DMS53 treated with DMSO at 0.1 percent for 48 hours (cell line): ENCODE measurements around the gene PMAIP1.
A peak's percentile ranks its signal among the peaks of the same experiment; 100 is the strongest.

Experiments
- DNase-seq: peaks from one replicate; lab custom pipeline; 2025; ENCODE audit not compliant: unreplicated experiment; lab: John Stamatoyannopoulos, UW

Gene PMAIP1

GRCh38 chr18:59911600-59911999 lies 11.8 kb downstream of the PMAIP1 start:
- peak; percentile 53 for DNase-seq

- no peak for DNase-seq
Measured at GRCh38 chr18:59912007-59912550, 12.3 kb downstream of the PMAIP1 start.

GRCh38 chr18:59915606-59916005 lies 15.8 kb downstream of the PMAIP1 start:
- no peak for DNase-seq

GRCh38 chr18:59916746-59917145 lies 16.9 kb downstream of the PMAIP1 start:
- DNase-seq = peak; percentile 63

GRCh38 chr18:59917422-59917821 lies 17.6 kb downstream of the PMAIP1 start:
- DNase-seq = no peak

GRCh38 chr18:59918320-59918755 lies 18.5 kb downstream of the PMAIP1 start:
- DNase-seq = peak; percentile 90

GRCh38 chr18:59918997-59919396 lies 19.2 kb downstream of the PMAIP1 start:
- DNase-seq = no peak

GRCh38 chr18:59921384-59921891 lies 21.6 kb downstream of the PMAIP1 start:
- DNase-seq = no peak

GRCh38 chr18:59923539-59924196 lies 23.9 kb downstream of the PMAIP1 start:
- DNase-seq = no peak

- no peak for DNase-seq
Measured at GRCh38 chr18:59926131-59926530, 26.3 kb downstream of the PMAIP1 start.

- DNase-seq = no peak
Measured at GRCh38 chr18:59927246-59927825, 27.5 kb downstream of the PMAIP1 start.

GRCh38 chr18:59928201-59928600 lies 28.4 kb downstream of the PMAIP1 start:
- no peak for DNase-seq

GRCh38 chr18:59929621-59930295 lies 30.0 kb downstream of the PMAIP1 start:
- DNase-seq = no peak

GRCh38 chr18:59932401-59932800 lies 32.6 kb downstream of the PMAIP1 start:
- no peak for DNase-seq

GRCh38 chr18:59938676-59939075 lies 38.9 kb downstream of the PMAIP1 start:
- no peak for DNase-seq

GRCh38 chr18:59939127-59939526 lies 39.3 kb downstream of the PMAIP1 start:
- DNase-seq = no peak

GRCh38 chr18:59940068-59940467 lies 40.3 kb downstream of the PMAIP1 start:
- DNase-seq = no peak

GRCh38 chr18:59941331-59941730 lies 41.5 kb downstream of the PMAIP1 start:
- no peak for DNase-seq

GRCh38 chr18:59942601-59943000 lies 42.8 kb downstream of the PMAIP1 start:
- no peak for DNase-seq

- no peak for DNase-seq
Measured at GRCh38 chr18:59945544-59945943, 45.7 kb downstream of the PMAIP1 start.

- no peak for DNase-seq
Measured at GRCh38 chr18:59950215-59950944, 50.6 kb downstream of the PMAIP1 start.
